Upper lobe of left lung (tissue), 4 donors: Measurements from ENCODE around the gene BPIFB4.

ENCODE experiments used
- CTCF ChIP-seq, 6 experiments: fragments of 450-650 bp in 4 of 6; fragments of 200-600 bp in 2 of 6; sonication (generic) in 2 of 6; IDR thresholded peaks; one replicate each; pipeline ENCODE4 v1.5.1; 2016 to 2019; ENCODE audit warnings: antibody characterized with exemption in 6 of 6
- EP300 ChIP-seq, 4 donors: sonication (generic); formaldehyde crosslinking; IDR thresholded peaks; one replicate each; pipeline ENCODE4 v1.5.1; 2017; ENCODE audit warnings: antibody characterized with exemption in 4 of 4, control low read depth in 2 of 4
- POLR2A ChIP-seq, 4 donors: fragments of 450-650 bp; IDR thresholded peaks; one replicate each; pipeline ENCODE4 v1.5.1; 2016 to 2017; ENCODE audit warnings: antibody characterized with exemption in 4 of 4, mild to moderate bottlenecking in 2 of 4
- POLR2AphosphoS5 ChIP-seq, 2 donors: sonication (generic); formaldehyde crosslinking; IDR thresholded peaks; one replicate each; pipeline ENCODE4 v1.5.1; 2017; ENCODE audit warnings: antibody characterized with exemption in 2 of 2

DNA sequence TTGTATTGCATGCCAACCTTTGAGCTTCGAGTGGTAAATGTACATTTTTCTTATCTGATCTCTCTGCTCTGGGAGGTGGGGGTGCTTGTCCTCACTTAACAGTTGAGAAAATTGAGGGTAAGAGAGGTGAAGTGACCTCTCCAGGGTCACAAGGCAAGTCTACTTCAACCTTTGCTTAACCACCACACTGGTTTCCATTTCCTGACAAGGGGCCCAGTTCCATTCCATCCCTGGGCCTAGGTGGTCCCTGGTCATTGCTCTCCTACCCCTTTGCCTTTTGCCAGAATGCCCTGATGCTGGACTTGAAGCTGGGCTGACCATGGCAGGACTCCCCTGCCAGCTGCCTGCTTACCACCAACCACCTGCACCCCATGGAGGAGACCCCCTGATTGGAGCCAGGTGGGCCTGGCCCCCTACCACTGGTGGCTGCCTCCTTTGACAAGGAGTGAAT lies 35.7 kb upstream of the BPIFB4 start:
- TF ChIP-seq EP300 (IDR thresholded peaks at IDR 0.05) (no peak), CTCF (IDR thresholded peaks at IDR 0.05) (no peak), POLR2A (IDR thresholded peaks at IDR 0.05) (no peak), POLR2AphosphoS5 (IDR thresholded peaks at IDR 0.05) (no peak)
